ENCODE measurements around the gene POLG2.

The POLG2 gene

GRCh38 chr17:64496786-64497564 lies at the start of gene POLG2:
TSS of gene POLG2 (minus strand) at chr17:64497054. CDS start at chr17:64496968, 86 bp downstream.
- Histone ChIP-seq H3K9me3 (ENCODE audit: control insufficient read depth, insufficient read depth, low read depth, low read length) (no peaks in the 10 kb centered on the region), H3K27ac (ENCODE audit: low read depth, low read length) (peak within 1 kb of the TSS; percentile 81), H3K4me3 (ENCODE audit: low read depth, low read length) (peak within 1 kb of the TSS; percentile 85), H3K9ac (ENCODE audit: low read length) (peak within 1 kb of the TSS; percentile 82), H3K36me3 (ENCODE audit: control insufficient read depth, insufficient read depth, low read length) (peaks cover 65% of the 10 kb centered on the region), H3K27me3 (ENCODE audit: control insufficient read depth, insufficient read depth, low read length) (no peaks in the 10 kb centered on the region), H3K4me1 (ENCODE audit: control insufficient read depth, insufficient read depth, low read length) (peaks cover 13% of the 10 kb centered on the region; the same call in 1 of the 2 replicates)

- H3K4me1 ChIP-seq (ENCODE audit: control insufficient read depth, insufficient read depth, low read length): peaks cover 13% of the 10 kb centered on the region
- no peaks in the 10 kb centered on the region for H3K27me3 ChIP-seq (ENCODE audit: control insufficient read depth, insufficient read depth, low read length)
- H3K27ac ChIP-seq (ENCODE audit: low read depth, low read length): no peak overlapping the region
- H3K36me3 ChIP-seq (ENCODE audit: control insufficient read depth, insufficient read depth, low read length): peaks cover 36% of the 10 kb centered on the region
- no peak overlapping the region for H3K4me3 ChIP-seq (ENCODE audit: low read depth, low read length)
- no peaks in the 10 kb centered on the region for H3K9me3 ChIP-seq (ENCODE audit: control insufficient read depth, insufficient read depth, low read depth, low read length)
- no peak overlapping the region for H3K9ac ChIP-seq (ENCODE audit: low read length)
Measured at GRCh38 chr17:64544742-64545141, 47.9 kb upstream of the POLG2 start.

- no peaks in the 10 kb centered on the region for H3K4me1 ChIP-seq (ENCODE audit: control insufficient read depth, insufficient read depth, low read length)
- H3K9me3 ChIP-seq (ENCODE audit: control insufficient read depth, insufficient read depth, low read depth, low read length): no peaks in the 10 kb centered on the region
- no peak overlapping the region for H3K4me3 ChIP-seq (ENCODE audit: low read depth, low read length)
- H3K36me3 ChIP-seq (ENCODE audit: control insufficient read depth, insufficient read depth, low read length): peaks cover 68% of the 10 kb centered on the region
- no peaks in the 10 kb centered on the region for H3K27me3 ChIP-seq (ENCODE audit: control insufficient read depth, insufficient read depth, low read length)
- no peak overlapping the region for H3K27ac ChIP-seq (ENCODE audit: low read depth, low read length)
- H3K9ac ChIP-seq (ENCODE audit: low read length): no peak overlapping the region
Measured at GRCh38 chr17:64540118-64540776, 43.4 kb upstream of the POLG2 start.

- H3K27ac ChIP-seq (ENCODE audit: low read depth, low read length): no peak overlapping the region
Measured at GRCh38 chr17:64538508-64539130, 41.8 kb upstream of the POLG2 start.

GRCh38 chr17:64537488-64537887 lies 40.6 kb upstream of the POLG2 start:
- Histone ChIP-seq H3K9me3 (ENCODE audit: control insufficient read depth, insufficient read depth, low read depth, low read length) (no peaks in the 10 kb centered on the region), H3K4me1 (ENCODE audit: control insufficient read depth, insufficient read depth, low read length) (no peaks in the 10 kb centered on the region), H3K27ac (ENCODE audit: low read depth, low read length) (no peak overlapping the region), H3K27me3 (ENCODE audit: control insufficient read depth, insufficient read depth, low read length) (no peaks in the 10 kb centered on the region), H3K36me3 (ENCODE audit: control insufficient read depth, insufficient read depth, low read length) (peaks cover 80% of the 10 kb centered on the region), H3K4me3 (ENCODE audit: low read depth, low read length) (no peak overlapping the region), H3K9ac (ENCODE audit: low read length) (no peak overlapping the region)

More at GRCh38 chr17:64538508-64539130, 41.8 kb upstream of the POLG2 start:
- peaks cover 71% of the 10 kb centered on the region for H3K36me3 ChIP-seq (ENCODE audit: control insufficient read depth, insufficient read depth, low read length)
- H3K9ac ChIP-seq (ENCODE audit: low read length): no peak overlapping the region
- H3K4me3 ChIP-seq (ENCODE audit: low read depth, low read length): no peak overlapping the region
- no peaks in the 10 kb centered on the region for H3K9me3 ChIP-seq (ENCODE audit: control insufficient read depth, insufficient read depth, low read depth, low read length)
- H3K4me1 ChIP-seq (ENCODE audit: control insufficient read depth, insufficient read depth, low read length): no peaks in the 10 kb centered on the region
- no peaks in the 10 kb centered on the region for H3K27me3 ChIP-seq (ENCODE audit: control insufficient read depth, insufficient read depth, low read length)

DNA sequence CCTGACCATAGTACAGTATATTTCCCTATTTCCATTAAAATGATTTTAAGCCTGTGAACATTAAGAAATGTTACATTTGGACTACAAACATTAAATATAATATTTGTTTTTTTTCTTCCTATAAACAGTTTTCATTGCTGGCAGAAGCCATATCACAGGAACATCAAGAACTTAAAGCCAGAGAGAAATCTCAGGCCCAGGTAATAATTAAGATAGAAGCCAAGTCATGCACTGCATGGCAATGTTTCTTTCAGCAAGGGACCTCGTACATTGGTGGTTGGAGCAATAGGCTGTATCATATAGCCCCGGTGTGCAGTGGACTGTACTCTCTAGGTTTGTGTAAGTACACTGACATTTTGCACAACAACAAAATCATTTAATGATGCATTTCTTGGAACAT lies 40.1 kb upstream of the POLG2 start:
- Histone ChIP-seq H3K27me3 (ENCODE audit: control insufficient read depth, insufficient read depth, low read length) (no peaks in the 10 kb centered on the region), H3K4me1 (ENCODE audit: control insufficient read depth, insufficient read depth, low read length) (no peaks in the 10 kb centered on the region), H3K9ac (ENCODE audit: low read length) (no peak overlapping the region), H3K27ac (ENCODE audit: low read depth, low read length) (no peak overlapping the region), H3K9me3 (ENCODE audit: control insufficient read depth, insufficient read depth, low read depth, low read length) (no peaks in the 10 kb centered on the region), H3K36me3 (ENCODE audit: control insufficient read depth, insufficient read depth, low read length) (peaks cover 83% of the 10 kb centered on the region), H3K4me3 (ENCODE audit: low read depth, low read length) (no peak overlapping the region)

DNA sequence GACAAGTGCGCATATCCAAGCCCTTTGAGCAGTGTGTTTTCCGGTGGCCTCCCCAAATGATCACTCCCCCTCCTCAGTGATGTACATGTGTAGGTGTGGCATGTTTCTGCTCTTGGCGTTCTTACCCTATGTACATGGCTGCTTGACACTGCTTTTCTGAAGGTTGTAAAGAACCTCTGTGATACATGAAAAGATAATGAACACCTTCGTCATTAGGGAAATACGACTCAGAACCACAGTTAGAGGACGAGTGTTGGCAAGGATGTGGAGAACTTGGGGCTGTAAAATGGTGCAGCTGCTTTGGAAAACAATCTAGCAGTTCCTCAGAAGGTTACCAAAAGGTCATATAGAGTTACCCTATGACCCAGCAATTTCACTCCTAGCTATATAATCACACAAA lies 38.5 kb upstream of the POLG2 start:
- no peak overlapping the region for H3K4me3 ChIP-seq (ENCODE audit: low read depth, low read length)
- H3K27ac ChIP-seq (ENCODE audit: low read depth, low read length): no peak overlapping the region
- H3K36me3 ChIP-seq (ENCODE audit: control insufficient read depth, insufficient read depth, low read length): peaks cover 96% of the 10 kb centered on the region
- no peaks in the 10 kb centered on the region for H3K27me3 ChIP-seq (ENCODE audit: control insufficient read depth, insufficient read depth, low read length)
- H3K9me3 ChIP-seq (ENCODE audit: control insufficient read depth, insufficient read depth, low read depth, low read length): no peaks in the 10 kb centered on the region
- no peaks in the 10 kb centered on the region for H3K4me1 ChIP-seq (ENCODE audit: control insufficient read depth, insufficient read depth, low read length)
- H3K9ac ChIP-seq (ENCODE audit: low read length): no peak overlapping the region

DNA sequence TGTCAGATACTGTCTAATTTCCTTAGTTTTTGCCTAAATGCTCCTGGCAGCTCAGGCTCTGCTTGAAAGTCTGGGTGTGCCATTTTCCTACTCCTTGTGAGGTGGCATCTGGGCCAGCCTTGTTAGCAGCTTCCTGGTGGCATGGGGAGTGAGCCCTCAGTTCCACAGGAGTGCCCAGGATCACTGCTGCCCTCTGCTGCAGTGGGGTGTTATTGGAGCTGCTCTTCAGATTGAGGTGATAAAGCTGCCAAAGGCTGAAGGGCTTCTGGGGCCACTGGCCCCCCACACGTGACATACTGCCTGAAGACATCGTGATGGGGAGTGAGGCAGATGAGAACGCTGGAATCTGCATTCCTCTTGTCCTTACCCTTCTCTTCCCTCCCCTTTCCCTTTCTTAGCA lies 37.3 kb upstream of the POLG2 start:
- H3K36me3 ChIP-seq (ENCODE audit: control insufficient read depth, insufficient read depth, low read length): peaks cover 100% of the 10 kb centered on the region
- H3K4me1 ChIP-seq (ENCODE audit: control insufficient read depth, insufficient read depth, low read length): no peaks in the 10 kb centered on the region
- no peaks in the 10 kb centered on the region for H3K27me3 ChIP-seq (ENCODE audit: control insufficient read depth, insufficient read depth, low read length)
- H3K9ac ChIP-seq (ENCODE audit: low read length): no peak overlapping the region
- H3K9me3 ChIP-seq (ENCODE audit: control insufficient read depth, insufficient read depth, low read depth, low read length): no peaks in the 10 kb centered on the region
- H3K27ac ChIP-seq (ENCODE audit: low read depth, low read length): no peak overlapping the region
- no peak overlapping the region for H3K4me3 ChIP-seq (ENCODE audit: low read depth, low read length)

DNA sequence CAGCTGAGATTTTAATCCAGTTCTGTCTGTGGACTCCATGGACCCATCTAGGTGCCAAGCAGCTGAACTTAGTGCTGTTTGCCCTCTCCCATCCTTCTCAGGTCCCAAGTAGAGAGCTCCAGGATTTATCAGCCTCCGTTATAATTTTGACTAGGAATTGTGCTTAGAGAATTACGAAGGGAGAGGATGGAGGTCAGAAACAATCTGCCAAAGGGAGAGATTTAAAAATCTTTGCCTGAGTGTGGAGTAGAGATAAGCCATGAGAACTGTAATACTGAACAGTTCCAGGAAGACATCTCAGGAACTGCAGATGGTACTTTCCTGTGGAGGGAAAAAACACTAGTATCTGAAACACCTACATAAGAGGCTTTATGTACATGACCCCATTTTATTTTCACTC lies 36.9 kb upstream of the POLG2 start:
- Histone ChIP-seq H3K27ac (ENCODE audit: low read depth, low read length) (no peak overlapping the region), H3K9ac (ENCODE audit: low read length) (no peak overlapping the region), H3K4me1 (ENCODE audit: control insufficient read depth, insufficient read depth, low read length) (no peaks in the 10 kb centered on the region), H3K27me3 (ENCODE audit: control insufficient read depth, insufficient read depth, low read length) (no peaks in the 10 kb centered on the region), H3K9me3 (ENCODE audit: control insufficient read depth, insufficient read depth, low read depth, low read length) (no peaks in the 10 kb centered on the region), H3K36me3 (ENCODE audit: control insufficient read depth, insufficient read depth, low read length) (peaks cover 100% of the 10 kb centered on the region), H3K4me3 (ENCODE audit: low read depth, low read length) (no peak overlapping the region)

- no peaks in the 10 kb centered on the region for H3K4me1 ChIP-seq (ENCODE audit: control insufficient read depth, insufficient read depth, low read length)
- H3K4me3 ChIP-seq (ENCODE audit: low read depth, low read length): no peak overlapping the region
- no peaks in the 10 kb centered on the region for H3K27me3 ChIP-seq (ENCODE audit: control insufficient read depth, insufficient read depth, low read length)
- H3K9ac ChIP-seq (ENCODE audit: low read length): no peak overlapping the region
- no peaks in the 10 kb centered on the region for H3K9me3 ChIP-seq (ENCODE audit: control insufficient read depth, insufficient read depth, low read depth, low read length)
- no peak overlapping the region for H3K27ac ChIP-seq (ENCODE audit: low read depth, low read length)
- peaks cover 99% of the 10 kb centered on the region for H3K36me3 ChIP-seq (ENCODE audit: control insufficient read depth, insufficient read depth, low read length)
Measured at GRCh38 chr17:64532409-64532808, 35.6 kb upstream of the POLG2 start.

- Histone ChIP-seq H3K4me3 (ENCODE audit: low read depth, low read length) (no peak overlapping the region), H3K4me1 (ENCODE audit: control insufficient read depth, insufficient read depth, low read length) (no peaks in the 10 kb centered on the region), H3K36me3 (ENCODE audit: control insufficient read depth, insufficient read depth, low read length) (peaks cover 99% of the 10 kb centered on the region), H3K27me3 (ENCODE audit: control insufficient read depth, insufficient read depth, low read length) (no peaks in the 10 kb centered on the region), H3K9me3 (ENCODE audit: control insufficient read depth, insufficient read depth, low read depth, low read length) (no peaks in the 10 kb centered on the region), H3K27ac (ENCODE audit: low read depth, low read length) (no peak overlapping the region), H3K9ac (ENCODE audit: low read length) (no peak overlapping the region)
Measured at GRCh38 chr17:64531955-64532371, 35.1 kb upstream of the POLG2 start.
